Neuron (in vitro differentiated cells): ENCODE measurements around the gene GRXCR1.

Source experiments
- H2AFZ ChIP-seq: one replicate; pipeline ENCODE4 v1.6.1; 2013; ENCODE audit warnings: low read depth, mild to moderate bottlenecking, inconsistent platforms, low read length, moderate library complexity
- H3K27me3 ChIP-seq: one replicate; pipeline ENCODE4 v1.6.1; 2013; ENCODE audit warnings: low read length; ENCODE audit not compliant: insufficient read depth
- H3K36me3 ChIP-seq: one replicate; pipeline ENCODE4 v1.6.1; 2013; ENCODE audit warnings: low read length; ENCODE audit not compliant: insufficient read depth
- H3K4me1 ChIP-seq: one replicate; pipeline ENCODE4 v1.6.1; 2013; ENCODE audit warnings: low read length; ENCODE audit not compliant: insufficient read depth
- H3K4me3 ChIP-seq: 2 replicates; pipeline ENCODE4 v1.5.1; 2013; ENCODE audit warnings: mild to moderate bottlenecking, low read length, moderate library complexity
- H3K9me3 ChIP-seq: one replicate; pipeline ENCODE4 v1.6.1; 2013; ENCODE audit warnings: low read length

Gene GRXCR1

GRCh38 chr4:42892413-42892812 lies at the start of gene GRXCR1:
TSS of gene GRXCR1 (plus strand) at chr4:42892713. CDS start at chr4:42893267, 554 bp downstream.
- Histone ChIP-seq H3K4me3 (no peak within 1 kb of the TSS), H2AFZ (no peak within 1 kb of the TSS), H3K36me3 (no peaks in the 10 kb centered on the region)

GRCh38 chr4:42843694-42844093 lies 48.8 kb upstream of the GRXCR1 start:
- H3K9me3 ChIP-seq: no peaks in the 10 kb centered on the region
- H3K4me3 ChIP-seq: no peak overlapping the region
- H2AFZ ChIP-seq: no peak overlapping the region
- H3K36me3 ChIP-seq: no peaks in the 10 kb centered on the region
- H3K4me1 ChIP-seq: no peaks in the 10 kb centered on the region
- H3K27me3 ChIP-seq: no peaks in the 10 kb centered on the region

More at GRCh38 chr4:42892413-42892812, at the start of gene GRXCR1:
- Histone ChIP-seq H3K27me3 (no peaks in the 10 kb centered on the region), H3K9me3 (no peaks in the 10 kb centered on the region), H3K4me1 (no peaks in the 10 kb centered on the region)

- H3K4me1 ChIP-seq: no peaks in the 10 kb centered on the region
- no peaks in the 10 kb centered on the region for H3K27me3 ChIP-seq
- no peak overlapping the region for H3K4me3 ChIP-seq
- H3K9me3 ChIP-seq: no peaks in the 10 kb centered on the region
- H3K36me3 ChIP-seq: no peaks in the 10 kb centered on the region
- H2AFZ ChIP-seq: no peak overlapping the region
Observed at GRCh38 chr4:42844422-42845070, 48.0 kb upstream of the GRXCR1 start.

- no peak overlapping the region for H3K4me3 ChIP-seq
- H3K4me1 ChIP-seq: no peaks in the 10 kb centered on the region
- no peaks in the 10 kb centered on the region for H3K27me3 ChIP-seq
- H2AFZ ChIP-seq: no peak overlapping the region
- H3K36me3 ChIP-seq: no peaks in the 10 kb centered on the region
- H3K9me3 ChIP-seq: no peaks in the 10 kb centered on the region
Observed at GRCh38 chr4:42845586-42845985, 46.9 kb upstream of the GRXCR1 start.

- H3K27me3 ChIP-seq: no peaks in the 10 kb centered on the region
- no peak overlapping the region for H3K4me3 ChIP-seq
- H3K9me3 ChIP-seq: no peaks in the 10 kb centered on the region
- H3K36me3 ChIP-seq: no peaks in the 10 kb centered on the region
- H3K4me1 ChIP-seq: no peaks in the 10 kb centered on the region
- H2AFZ ChIP-seq: no peak overlapping the region
Observed at GRCh38 chr4:42855779-42856178, 36.7 kb upstream of the GRXCR1 start.

GRCh38 chr4:42865572-42866189 lies 26.8 kb upstream of the GRXCR1 start:
- no peaks in the 10 kb centered on the region for H3K27me3 ChIP-seq
- no peak overlapping the region for H2AFZ ChIP-seq
- H3K4me3 ChIP-seq: no peak overlapping the region
- H3K9me3 ChIP-seq: no peaks in the 10 kb centered on the region
- H3K36me3 ChIP-seq: no peaks in the 10 kb centered on the region
- no peaks in the 10 kb centered on the region for H3K4me1 ChIP-seq

- no peaks in the 10 kb centered on the region for H3K9me3 ChIP-seq
- H3K36me3 ChIP-seq: no peaks in the 10 kb centered on the region
- no peaks in the 10 kb centered on the region for H3K27me3 ChIP-seq
- H3K4me3 ChIP-seq: no peak overlapping the region
- no peak overlapping the region for H2AFZ ChIP-seq
- no peaks in the 10 kb centered on the region for H3K4me1 ChIP-seq
Observed at GRCh38 chr4:42871261-42871660, 21.3 kb upstream of the GRXCR1 start.

GRCh38 chr4:42871671-42872290 lies 20.7 kb upstream of the GRXCR1 start:
- Histone ChIP-seq H2AFZ (no peak overlapping the region), H3K4me1 (no peaks in the 10 kb centered on the region), H3K27me3 (no peaks in the 10 kb centered on the region), H3K36me3 (no peaks in the 10 kb centered on the region), H3K9me3 (no peaks in the 10 kb centered on the region), H3K4me3 (no peak overlapping the region)

- H3K9me3 ChIP-seq: no peaks in the 10 kb centered on the region
Observed at GRCh38 chr4:42878863-42879262, 13.7 kb upstream of the GRXCR1 start.

GRCh38 chr4:42881253-42881652 lies 11.3 kb upstream of the GRXCR1 start:
- Histone ChIP-seq H3K9me3 (no peaks in the 10 kb centered on the region), H2AFZ (no peak overlapping the region), H3K4me1 (no peaks in the 10 kb centered on the region), H3K27me3 (no peaks in the 10 kb centered on the region), H3K4me3 (no peak overlapping the region), H3K36me3 (no peaks in the 10 kb centered on the region)

More at GRCh38 chr4:42878863-42879262, 13.7 kb upstream of the GRXCR1 start:
- Histone ChIP-seq H3K4me1 (no peaks in the 10 kb centered on the region), H2AFZ (no peak overlapping the region), H3K4me3 (no peak overlapping the region), H3K36me3 (no peaks in the 10 kb centered on the region), H3K27me3 (no peaks in the 10 kb centered on the region)

GRCh38 chr4:42891644-42892043 lies 869 bp upstream of the GRXCR1 start:
- no peak overlapping the region for H3K4me3 ChIP-seq
- H2AFZ ChIP-seq: no peak overlapping the region

GRCh38 chr4:42895452-42895851 lies 2.9 kb downstream of the GRXCR1 start:
- no peaks in the 10 kb centered on the region for H3K9me3 ChIP-seq
- no peak overlapping the region for H2AFZ ChIP-seq
- H3K36me3 ChIP-seq: no peaks in the 10 kb centered on the region
- H3K27me3 ChIP-seq: no peaks in the 10 kb centered on the region
- no peaks in the 10 kb centered on the region for H3K4me1 ChIP-seq
- H3K4me3 ChIP-seq: no peak overlapping the region

More at GRCh38 chr4:42891644-42892043, 869 bp upstream of the GRXCR1 start:
- Histone ChIP-seq H3K27me3 (no peaks in the 10 kb centered on the region), H3K36me3 (no peaks in the 10 kb centered on the region), H3K9me3 (no peaks in the 10 kb centered on the region), H3K4me1 (no peaks in the 10 kb centered on the region)

- H2AFZ ChIP-seq: no peak overlapping the region
- H3K36me3 ChIP-seq: no peaks in the 10 kb centered on the region
- H3K4me1 ChIP-seq: no peaks in the 10 kb centered on the region
- no peak overlapping the region for H3K4me3 ChIP-seq
- no peaks in the 10 kb centered on the region for H3K9me3 ChIP-seq
- H3K27me3 ChIP-seq: no peaks in the 10 kb centered on the region
Observed at GRCh38 chr4:42904986-42905385, 12.5 kb downstream of the GRXCR1 start.
